Thoracic aorta endothelial cell (primary cell): ENCODE measurements around the gene RBM14. TPM values are rescaled to one million over a fixed set of nuclear protein-coding genes. Genes with fewer than 3 reads are reported as not detected.

ENCODE experiments used
- small RNA-seq: library from RNA; depleted of rRNA; stranded (forward); fragments of <200 nt; gene quantifications from one replicate; pipeline ENCODE3, GENCODE V24; 2012
- total RNA-seq: library from RNA; depleted of rRNA; stranded (reverse); fragments of >200 nt; gene quantifications from 2 replicates; pipeline ENCODE4 v1.2.3, GENCODE V29; 2012

The RBM14 gene
- total RNA-seq: 40.0 and 55.8 TPM in 2 replicates

DNA sequence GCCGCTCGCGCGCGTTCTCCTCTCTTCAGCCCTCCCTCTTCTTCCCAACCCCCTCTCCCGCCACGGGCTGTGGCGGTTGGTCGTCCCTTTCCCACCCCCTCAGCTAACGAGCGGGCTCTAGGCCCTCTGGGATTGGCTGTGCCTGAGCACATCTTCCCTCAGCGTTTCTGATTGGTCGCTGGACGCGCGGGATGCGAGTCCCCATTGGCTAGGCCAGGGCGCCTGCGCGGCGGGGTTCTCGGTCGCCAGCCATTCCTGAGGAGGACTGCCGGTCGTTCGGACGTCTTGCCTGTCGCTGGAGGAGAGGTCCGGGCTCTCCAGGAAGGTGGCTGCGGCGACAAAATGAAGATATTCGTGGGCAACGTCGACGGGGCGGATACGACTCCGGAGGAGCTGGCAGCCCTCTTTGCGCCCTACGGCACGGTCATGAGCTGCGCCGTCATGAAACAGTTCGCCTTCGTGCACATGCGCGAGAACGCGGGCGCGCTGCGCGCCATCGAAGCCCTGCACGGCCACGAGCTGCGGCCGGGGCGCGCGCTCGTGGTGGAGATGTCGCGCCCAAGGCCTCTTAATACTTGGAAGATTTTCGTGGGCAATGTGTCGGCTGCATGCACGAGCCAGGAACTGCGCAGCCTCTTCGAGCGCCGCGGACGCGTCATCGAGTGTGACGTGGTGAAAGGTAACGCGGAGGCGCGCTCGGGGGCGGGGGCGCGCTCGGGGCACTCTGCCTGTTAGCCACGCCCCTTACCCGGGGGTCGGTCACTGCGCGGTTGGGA is at the start of gene RBM14:
RBM14 (plus strand) TSS at position 252 of the 776 bp plus-strand sequence; CDS start at position 343, 91 bp downstream.

DNA sequence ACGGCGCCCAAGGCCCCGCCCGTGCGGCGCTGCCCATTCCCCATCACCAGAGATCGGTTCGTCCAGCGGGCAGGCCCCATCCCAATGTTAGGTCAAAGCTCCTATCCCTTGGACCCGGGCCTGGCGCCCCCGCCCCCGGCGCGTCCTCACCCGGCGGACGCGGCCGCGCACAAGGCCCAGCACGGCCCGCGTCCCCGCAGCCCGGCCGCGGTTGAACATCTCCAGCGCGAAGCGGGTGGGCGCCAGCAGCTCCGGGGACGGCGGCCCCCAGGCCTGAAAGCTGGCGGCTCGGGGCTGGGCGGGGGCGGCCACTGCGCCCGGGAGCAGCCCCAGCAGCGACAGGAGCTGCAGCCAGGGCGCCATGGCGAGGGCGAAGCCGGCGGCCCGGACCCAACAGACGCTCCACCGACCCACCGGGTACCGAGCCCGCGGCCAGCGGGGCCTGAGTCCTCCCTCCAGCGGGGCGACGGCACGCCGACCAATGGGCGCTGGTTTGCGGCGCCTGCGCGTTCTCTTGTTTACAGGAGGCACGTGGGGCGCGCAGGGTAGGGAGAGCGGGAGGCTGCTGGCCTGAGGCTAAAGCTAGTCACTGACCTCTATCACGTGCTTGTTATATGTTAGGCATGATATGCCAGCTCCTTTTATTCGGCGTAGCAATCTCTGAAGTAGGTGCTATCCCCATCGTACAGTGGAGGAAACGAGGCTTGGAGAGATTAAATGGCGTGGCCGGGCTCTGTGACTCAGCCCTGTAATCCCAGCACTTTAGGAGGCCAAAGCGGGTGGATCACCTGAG is 48.1 kb upstream of the RBM14 start, which contains the start of gene CTSF:
CTSF (minus strand) TSS at position 483 of the 793 bp plus-strand sequence; CDS start at position 363, 120 bp downstream.

GRCh38 chr11:66592457-66593302 is 23.8 kb upstream of the RBM14 start, which contains the start of the genes CCDC87 and CCS:
TSS of gene CCDC87 (minus strand) at chr11:66593063. CDS start at chr11:66593015, 48 bp downstream.
TSS of gene CCS (plus strand) at chr11:66593185. CDS start at chr11:66593262, 77 bp downstream.

GRCh38 chr11:66638177-66639065 is 22.0 kb downstream of the RBM14 start, which contains the start of gene RBM4:
TSS of gene RBM4 (plus strand) at chr11:66638703. CDS start at chr11:66639712, 1,009 bp downstream.

Small RNA genes lying within 50 kb of the gene (small RNA-seq; reads per million reads assigned to genes)
- gene RNU4-39P: not detected

Other genes with a start within 250 kb of the RBM14 start
- 0.27 and 1.0 TPM in 2 replicates for gene SLC29A2, start 244.9 kb upstream of the RBM14 start, total RNA-seq
- not detected in 2 replicates for gene NPAS4, start 195.6 kb upstream of the RBM14 start, total RNA-seq
- gene MRPL11, start 177.8 kb upstream of the RBM14 start, total RNA-seq: 58.7 and 65.2 TPM in 2 replicates
- gene PELI3, start 149.7 kb upstream of the RBM14 start, total RNA-seq: 3.5 and 5.7 TPM in 2 replicates
- gene DPP3, start 136.2 kb upstream of the RBM14 start, total RNA-seq: 49.6 and 55.1 TPM in 2 replicates
- gene BBS1, start 106.0 kb upstream of the RBM14 start, total RNA-seq: 27.9 and 34.2 TPM in 2 replicates
- 8.9 and 12.6 TPM in 2 replicates for gene ZDHHC24, start 70.6 kb upstream of the RBM14 start, total RNA-seq
- gene ACTN3, start 69.7 kb upstream of the RBM14 start, total RNA-seq: under 0.01 TPM in 1 of 2 replicates, not detected in the other
- gene CTSF, start 48.0 kb upstream of the RBM14 start, total RNA-seq: 7.4 and 10.0 TPM in 2 replicates
- gene CCDC87, start 23.6 kb upstream of the RBM14 start, total RNA-seq: 0.27 and 0.50 TPM in 2 replicates
- gene CCS, start 23.4 kb upstream of the RBM14 start, total RNA-seq: 23.8 and 25.4 TPM in 2 replicates
- 93.0 and 96.8 TPM in 2 replicates for gene RBM4, start 22.1 kb downstream of the RBM14 start, total RNA-seq
- 18.2 TPM in 2 replicates for gene RBM4B, start 61.3 kb downstream of the RBM14 start, total RNA-seq
- gene SPTBN2, start 112.6 kb downstream of the RBM14 start, total RNA-seq: 37.2 and 40.0 TPM in 2 replicates
- gene RCE1, start 226.8 kb downstream of the RBM14 start, total RNA-seq: 13.3 and 14.0 TPM in 2 replicates
- gene LRFN4, start 240.4 kb downstream of the RBM14 start, total RNA-seq: 14.9 and 24.2 TPM in 2 replicates